Measurements from ENCODE around the gene STK39. TPM values are rescaled to one million over a fixed set of nuclear protein-coding genes. Genes with fewer than 3 reads are reported as not detected.

STK39 gene
- total and polyA plus RNA-seq, 2 of the 4 experiments (the other 2 are of a cell fraction): 11.8 to 16.4 TPM

GRCh38 chr2:168152902-168153530, 94.4 kb downstream of the STK39 start:
- no CpG with 5 or more reads among the region's 2 CpGs for WGBS, 2 experiments (ENCODE audit: extremely low coverage in 2 of 2, insufficient read length in 1 of 2)
- in situ Hi-C loops (cut with MboI; ENCODE audit: low sequenced_read_pairs) (no loop called here), intact Hi-C loops (cut with micrococcal nuclease) (no loop called here), dilution Hi-C loops (cut with HindIII; ENCODE audit: low sequenced_read_pairs, unreplicated experiment) (no loop called here)
- H2BK20ac ChIP-seq (ENCODE audit: low read depth, low read length): no peak overlapping the region
- no peak overlapping the region for H2BK5ac ChIP-seq (ENCODE audit: low read depth, low read length, poor library complexity, severe bottlenecking)
- no peak overlapping the region for H3K23ac ChIP-seq (ENCODE audit: low read depth, low read length)
- no peak overlapping the region for H3K56ac ChIP-seq (ENCODE audit: extremely low read depth, insufficient read depth, low read length)
- no peak overlapping the region for H2AK5ac ChIP-seq (ENCODE audit: low read depth, low read length)
- H4K91ac ChIP-seq (ENCODE audit: insufficient read depth, low read depth, low read length): no peak overlapping the region
- H3K9ac ChIP-seq (ENCODE audit: low read depth, low read length): no peak overlapping the region
- H3K27ac ChIP-seq (ENCODE audit: insufficient read depth, low read length): no peak overlapping the region
- no peak overlapping the region for H3K4ac ChIP-seq (ENCODE audit: low read depth, low read length)
- no peaks in the 10 kb centered on the region for H3K27me3 ChIP-seq (ENCODE audit: control insufficient read depth, insufficient read depth, low read length)
- ChIA-PET CTCF (no interaction called here), POLR2A (ENCODE audit: unreplicated experiment) (no interaction called here)
- H3K79me1 ChIP-seq (ENCODE audit: low read depth in 1 of 2, low read length in 2 of 2): peaks cover 16 to 64% of the 10 kb centered on the region in 2 experiments; a peak in 3 of 4 replicates
- no peak overlapping the region for H2BK120ac ChIP-seq (ENCODE audit: low read depth, low read length)
- H3K9me3 ChIP-seq (ENCODE audit: control insufficient read depth, insufficient read depth, low read length): no peaks in the 10 kb centered on the region
- peaks cover 25% of the 10 kb centered on the region for H3K9me1 ChIP-seq (ENCODE audit: insufficient read depth, low read length)
- H4K5ac ChIP-seq (ENCODE audit: low read depth, low read length): no peak overlapping the region
- peak; percentile 10 for DNase-seq
- no peak overlapping the region for H3K18ac ChIP-seq (ENCODE audit: low read depth, low read length)
- no peak overlapping the region for H3K4me2 ChIP-seq (ENCODE audit: low read depth, low read length)
- H4K8ac ChIP-seq (ENCODE audit: low read depth in 2 of 2, low read length in 2 of 2): no peak overlapping the region
- peaks cover 20% of the 10 kb centered on the region for H3K4me1 ChIP-seq (ENCODE audit: control insufficient read depth, insufficient read depth, low read length)
- TF ChIP-seq FOS (IDR thresholded peaks at IDR 0.05; ENCODE audit: low read depth, low read length) (no peak), POLR2A (IDR thresholded peaks at IDR 0.05; ENCODE audit: low read depth, low read length) (no peak), CEBPB (IDR thresholded peaks at IDR 0.05; ENCODE audit: low read depth, low read length) (peak; percentile 43; the same call in 1 of the 2 replicates)
- H3K14ac ChIP-seq (replicated peaks; ENCODE audit: low read depth, low read length): no peak overlapping the region
- peaks cover 10% of the 10 kb centered on the region; the same call in 1 of the 2 replicates for H4K20me1 ChIP-seq (ENCODE audit: insufficient read depth, low read length)
- BruUV-seq (replicated peaks): no TSS peak
- H2AK9ac ChIP-seq (replicated peaks; ENCODE audit: low read depth, low read length, poor library complexity): no peak overlapping the region
- ATAC-seq (ENCODE audit: low read depth): no peak
- no peak overlapping the region for H3K4me3 ChIP-seq (ENCODE audit: insufficient read depth, low read depth, low read length)
- H2BK15ac ChIP-seq (ENCODE audit: low read depth, low read length): no peak overlapping the region
- peaks cover 2% of the 10 kb centered on the region; the same call in 1 of the 2 replicates for H3K36me3 ChIP-seq (ENCODE audit: control insufficient read depth, insufficient read depth, low read length)
- no peak overlapping the region for H2AFZ ChIP-seq (replicated peaks; ENCODE audit: low read length, poor library complexity)
